D721Med (cell line): ENCODE results near the gene CNTD1.

Experiments
- DNase-seq: peaks from one replicate; pipeline ENCODE4 v3.0.0; 2011; ENCODE audit warnings: low spot score; ENCODE audit not compliant: insufficient read length
- FAIRE-seq: peaks from 2 replicates; lab custom pipeline; 2011; peaks lifted over from hg19 to GRCh38; lab: Jason Lieb, UNC
- TF ChIP-seq, protein P1 (sequence below): IDR thresholded peaks from 2 replicates; pipeline ENCODE4 v1.5.1; 2012; ENCODE audit warnings: mild to moderate bottlenecking, control low read depth; ENCODE audit not compliant: insufficient read depth; ENCODE audit errors: missing control alignments

The CNTD1 gene

DNA sequence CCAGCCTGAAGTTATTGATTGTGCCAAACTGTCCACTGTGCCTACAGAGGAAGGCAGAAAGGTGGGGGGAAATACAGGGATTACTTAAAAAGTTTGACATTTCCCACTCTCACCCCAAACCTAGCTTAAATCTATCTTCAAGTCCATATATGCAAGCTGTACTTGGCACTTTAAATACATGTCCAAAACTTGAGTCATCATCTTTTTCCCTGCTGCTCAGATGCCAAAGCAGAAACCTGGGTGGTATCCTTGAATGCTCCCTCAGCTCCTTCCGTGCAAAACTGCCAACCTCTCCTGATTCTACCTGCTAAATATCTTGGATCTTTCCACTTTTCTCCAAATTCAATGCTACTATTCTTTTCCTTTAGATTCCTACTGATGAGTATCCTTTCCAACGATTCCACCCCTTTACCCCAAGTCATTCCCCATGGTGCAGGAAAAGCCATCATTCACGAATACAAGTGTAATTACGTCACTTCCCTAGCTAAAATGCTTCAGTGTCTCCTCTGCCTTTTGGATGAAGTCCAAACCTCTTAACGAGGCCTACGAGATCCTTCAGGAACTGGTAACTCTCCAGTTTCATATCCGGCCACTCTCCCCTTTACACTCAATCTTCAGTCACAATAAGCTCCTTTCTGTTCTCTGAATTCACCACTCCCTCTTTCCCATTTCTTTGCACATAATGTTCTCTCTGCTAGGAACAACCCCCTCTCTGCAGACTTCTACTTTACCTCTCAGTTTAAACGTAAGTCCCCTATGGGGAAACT is 16.2 kb downstream of the CNTD1 start:
- no peak for FAIRE-seq
- TF ChIP-seq, protein P1, sequence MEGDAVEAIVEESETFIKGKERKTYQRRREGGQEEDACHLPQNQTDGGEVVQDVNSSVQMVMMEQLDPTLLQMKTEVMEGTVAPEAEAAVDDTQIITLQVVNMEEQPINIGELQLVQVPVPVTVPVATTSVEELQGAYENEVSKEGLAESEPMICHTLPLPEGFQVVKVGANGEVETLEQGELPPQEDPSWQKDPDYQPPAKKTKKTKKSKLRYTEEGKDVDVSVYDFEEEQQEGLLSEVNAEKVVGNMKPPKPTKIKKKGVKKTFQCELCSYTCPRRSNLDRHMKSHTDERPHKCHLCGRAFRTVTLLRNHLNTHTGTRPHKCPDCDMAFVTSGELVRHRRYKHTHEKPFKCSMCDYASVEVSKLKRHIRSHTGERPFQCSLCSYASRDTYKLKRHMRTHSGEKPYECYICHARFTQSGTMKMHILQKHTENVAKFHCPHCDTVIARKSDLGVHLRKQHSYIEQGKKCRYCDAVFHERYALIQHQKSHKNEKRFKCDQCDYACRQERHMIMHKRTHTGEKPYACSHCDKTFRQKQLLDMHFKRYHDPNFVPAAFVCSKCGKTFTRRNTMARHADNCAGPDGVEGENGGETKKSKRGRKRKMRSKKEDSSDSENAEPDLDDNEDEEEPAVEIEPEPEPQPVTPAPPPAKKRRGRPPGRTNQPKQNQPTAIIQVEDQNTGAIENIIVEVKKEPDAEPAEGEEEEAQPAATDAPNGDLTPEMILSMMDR, result no peak
- DNase-seq, result no peak

DNA sequence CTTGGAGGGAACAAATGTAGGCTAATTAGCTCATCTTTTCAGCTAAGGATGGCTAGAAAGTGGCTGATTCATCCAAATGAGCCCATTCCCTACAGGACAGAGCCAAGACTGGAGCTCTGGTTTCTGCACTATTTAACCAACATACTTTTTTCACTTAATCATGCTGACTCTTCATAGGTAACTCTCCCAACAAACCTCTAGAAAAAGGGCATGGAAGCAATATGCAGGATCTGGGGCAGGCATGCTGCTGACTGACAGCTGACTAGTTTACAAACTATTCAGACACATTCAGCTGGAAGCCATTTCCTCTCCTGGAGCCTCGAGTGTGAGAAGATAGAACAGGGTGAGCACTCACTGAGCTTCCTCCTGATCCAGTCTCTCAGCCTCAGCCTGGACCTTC is 19.2 kb downstream of the CNTD1 start:
- FAIRE-seq (no peak), DNase-seq (no peak)
- TF ChIP-seq, protein P1, result no peak

DNA sequence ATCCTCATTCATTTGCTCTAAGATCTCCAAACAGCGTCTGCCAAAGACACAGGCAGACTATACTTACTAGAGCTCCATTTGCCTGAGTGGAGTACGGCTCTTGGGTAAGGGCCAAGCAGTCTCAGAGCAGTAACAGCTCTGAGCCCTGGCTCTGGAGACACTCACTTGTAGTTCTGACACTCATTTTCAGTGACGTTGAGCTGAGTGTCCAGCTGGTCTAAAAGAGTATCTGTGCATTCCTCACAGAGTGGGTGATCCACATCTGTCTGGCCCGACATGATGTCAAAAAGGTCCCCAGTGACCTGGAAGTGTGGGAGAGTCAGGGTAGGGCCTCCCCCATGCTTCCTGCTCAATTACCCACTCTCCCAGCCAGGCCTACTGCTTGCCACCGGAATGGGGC is 19.7 kb downstream of the CNTD1 start:
- FAIRE-seq, result no peak
- TF ChIP-seq, protein P1, result no peak
- no peak for DNase-seq

DNA sequence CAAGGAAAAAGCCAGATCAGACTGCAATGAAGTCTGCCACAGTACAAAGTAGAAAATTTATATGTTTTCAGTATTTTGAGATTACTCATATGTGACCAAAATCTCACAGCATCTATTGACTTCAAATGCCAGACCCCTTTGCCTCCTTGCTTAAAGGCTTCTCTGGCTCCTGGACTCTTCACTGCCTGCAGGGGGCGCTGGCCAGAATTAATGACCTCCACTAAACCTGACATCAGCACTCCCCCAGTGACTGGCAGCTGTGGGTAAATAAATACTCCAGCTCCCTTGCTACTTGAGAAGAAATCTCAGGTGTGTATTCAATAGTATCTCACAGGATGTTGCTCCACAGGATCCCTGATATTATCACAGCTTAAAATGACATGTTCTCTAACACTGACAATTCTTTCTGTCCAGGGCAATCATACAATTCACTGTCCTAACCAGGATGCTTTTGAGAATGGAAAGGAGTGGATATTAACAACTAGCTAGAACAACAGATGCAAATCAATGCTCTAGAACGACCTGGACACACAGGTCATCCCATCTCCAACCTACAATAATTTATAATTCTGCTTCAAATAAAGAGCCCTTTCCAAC is 21.4 kb downstream of the CNTD1 start:
- DNase-seq, result no peak
- TF ChIP-seq, protein P1, result peak; percentile 82

DNA sequence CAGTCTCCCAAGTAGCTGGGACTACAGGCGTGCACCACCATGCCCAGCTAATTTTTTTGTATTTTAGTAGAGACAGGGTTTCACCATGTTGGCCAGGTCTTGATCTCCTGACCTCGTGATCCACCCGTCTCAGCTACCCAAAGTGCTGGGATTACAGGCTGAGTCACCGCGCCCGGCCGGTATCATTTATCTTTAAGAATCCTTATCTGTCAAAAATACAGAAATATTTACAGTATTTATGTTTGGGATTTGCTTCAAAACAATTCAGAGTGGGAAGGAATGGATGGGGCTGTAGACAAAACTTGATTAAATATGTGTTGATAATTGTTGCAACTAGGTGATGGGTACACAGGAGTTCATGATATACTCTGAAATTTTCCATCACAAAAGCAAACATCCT is 22.5 kb downstream of the CNTD1 start:
- no peak for FAIRE-seq
- DNase-seq, result no peak

More for the DNA sequence above, 21.4 kb downstream of the CNTD1 start:
- FAIRE-seq, result no peak

DNA sequence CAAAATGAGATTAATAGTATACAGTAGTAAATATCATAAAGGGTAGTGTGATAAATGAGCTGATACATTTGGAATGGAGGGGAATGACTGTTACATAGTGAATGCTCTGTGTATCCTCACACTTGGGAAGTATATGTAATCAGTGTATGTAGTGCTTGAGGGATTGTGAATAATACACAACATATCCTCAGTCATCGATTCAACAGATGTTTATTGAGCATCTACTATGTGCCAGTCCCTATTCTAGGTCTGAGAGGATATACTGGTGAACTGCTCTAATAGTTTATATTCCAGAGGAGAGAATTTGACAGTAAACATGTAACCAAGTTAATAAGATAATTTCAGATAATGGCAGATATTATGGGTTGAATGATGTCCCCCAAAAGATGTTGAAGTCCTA is 28.8 kb downstream of the CNTD1 start:
- FAIRE-seq, result no peak
- TF ChIP-seq, protein P1, result no peak

More for the DNA sequence above, 22.5 kb downstream of the CNTD1 start:
- TF ChIP-seq, protein P1, result no peak

DNA sequence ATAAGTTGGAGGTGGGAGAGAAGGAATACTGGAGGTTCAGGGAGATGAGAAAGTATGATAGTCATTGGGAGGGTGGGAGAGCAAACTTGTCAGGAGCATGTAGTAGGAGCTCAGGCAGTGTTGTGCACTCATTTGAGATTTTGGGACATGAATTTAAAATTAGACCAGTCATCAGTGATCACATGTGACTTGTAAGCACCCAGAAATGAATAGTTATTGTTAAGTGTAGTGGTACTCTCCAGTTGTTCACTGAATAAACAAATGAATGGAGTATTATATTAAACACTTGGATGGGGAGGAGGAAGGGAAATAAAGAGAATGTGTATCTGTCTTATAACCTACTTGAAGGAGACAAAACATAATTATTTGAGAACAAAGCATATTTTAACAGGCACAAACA is 32.3 kb downstream of the CNTD1 start:
- DNase-seq, result no peak
- no peak for FAIRE-seq
- TF ChIP-seq, protein P1, result no peak

More for the DNA sequence above, 28.8 kb downstream of the CNTD1 start:
- no peak for DNase-seq
